Stimulated activated CD8-positive, alpha-beta memory T cell treated with anti-CD3 and anti-CD28 coated beads, Interleukin-12 subunit alpha, Interleukin-12 subunit beta, amount 100 ng/mL, for 1 hour (primary cell): ENCODE results near the gene HSD17B1.
"Not testable (repeated sequence)": the region's sequence is repeated elsewhere in the genome, so short reads cannot be mapped to it uniquely, and the experiment has no call there.

Source experiments
- DNase-seq: peaks from one replicate; pipeline ENCODE4 v3.0.0-alpha.2; 2020; ENCODE audit warnings: low read depth

Gene HSD17B1

DNA sequence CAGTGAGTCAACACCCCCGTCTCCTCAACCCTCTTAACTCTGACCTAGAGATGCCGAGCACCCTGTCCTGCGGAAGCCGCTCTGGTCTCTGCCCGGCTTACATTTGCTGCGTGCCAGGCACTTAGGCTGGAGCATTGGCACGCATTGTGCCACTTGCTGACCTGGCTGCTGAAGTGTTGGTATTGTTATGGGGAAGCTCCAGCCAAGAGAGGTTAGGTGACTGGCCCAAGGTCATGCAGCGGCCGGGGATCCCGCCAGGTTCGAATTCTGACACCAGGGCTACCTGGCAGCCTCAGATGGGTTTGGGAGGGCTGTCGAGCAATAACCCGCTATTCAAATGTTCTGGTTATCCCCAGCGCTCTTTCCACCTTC is 5.0 kb upstream of the HSD17B1 start:
- DNase-seq, result no peak

DNA sequence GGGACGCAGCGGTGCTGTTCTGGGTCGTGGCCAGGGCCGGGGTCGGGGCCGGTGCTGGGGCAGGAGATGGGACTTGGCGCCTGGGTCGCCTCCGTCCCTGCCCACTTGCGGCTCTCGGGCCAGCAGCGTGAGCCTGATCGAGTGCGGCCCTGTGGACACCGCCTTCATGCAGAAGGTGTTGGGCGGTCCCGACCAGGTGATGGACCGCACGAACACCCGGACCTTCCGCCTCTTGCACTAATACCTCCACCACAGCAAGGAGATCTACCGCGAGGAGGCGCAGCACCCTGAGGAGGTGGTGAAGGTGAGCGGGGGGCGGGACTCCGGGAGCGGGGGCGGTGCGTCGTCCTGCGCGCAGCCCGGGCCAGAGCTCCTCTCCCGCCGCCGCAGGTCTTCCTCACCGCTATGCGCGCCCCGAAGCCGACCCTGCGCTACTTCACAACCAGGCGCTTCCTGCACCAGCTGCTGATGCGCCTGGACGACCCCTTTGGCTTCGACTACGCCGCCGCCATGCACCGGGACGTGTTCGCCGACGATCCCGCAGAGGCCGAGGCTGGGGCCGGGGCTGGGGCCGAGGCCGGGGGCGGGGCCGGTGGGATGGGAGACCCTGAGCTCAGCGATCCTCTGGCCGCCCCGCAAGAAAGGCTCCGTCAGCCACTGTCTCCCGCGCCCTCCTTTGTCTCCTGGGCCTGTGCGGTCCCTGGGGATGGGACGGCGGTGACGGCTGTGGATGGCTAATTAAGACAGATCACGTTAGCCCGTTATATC is 4.5 kb upstream of the HSD17B1 start:
- peak; percentile 65 for DNase-seq

DNA sequence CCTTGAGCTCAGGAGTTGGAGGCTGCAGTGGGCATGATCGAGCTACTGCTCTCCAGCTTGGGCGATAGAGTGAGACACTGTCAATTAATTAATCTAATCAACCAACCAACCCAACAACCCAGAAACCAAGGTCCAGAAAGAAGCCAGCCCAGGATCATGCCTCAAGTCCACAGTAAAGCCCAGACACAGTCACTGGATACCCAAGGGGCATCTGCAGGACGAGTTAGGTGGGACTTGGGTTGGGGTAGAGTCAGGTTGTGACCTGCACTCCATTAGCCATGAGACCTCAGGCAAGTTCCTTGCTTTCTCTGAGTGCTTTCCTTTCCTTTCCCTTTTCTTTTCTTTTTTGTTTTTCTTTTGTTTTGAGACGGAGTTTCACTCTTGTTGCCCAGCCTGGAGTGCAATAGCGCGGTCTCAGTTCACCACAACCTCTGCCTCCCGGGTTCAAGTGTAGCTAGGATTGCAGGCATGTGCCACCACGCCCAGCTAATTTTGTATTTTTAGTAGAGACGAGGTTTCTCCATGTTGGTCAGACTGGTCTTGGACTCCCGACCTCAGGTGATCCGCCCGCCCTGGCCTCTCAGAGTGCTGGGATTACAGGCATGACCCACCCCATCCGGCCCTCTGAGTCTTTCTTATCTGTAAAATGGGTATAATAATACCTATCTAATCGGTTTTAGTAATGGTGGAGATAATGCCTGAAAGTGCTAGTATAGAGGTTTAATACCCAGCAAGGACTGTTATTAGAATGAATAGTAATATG is 3.5 kb upstream of the HSD17B1 start:
- DNase-seq, result no peak

DNA sequence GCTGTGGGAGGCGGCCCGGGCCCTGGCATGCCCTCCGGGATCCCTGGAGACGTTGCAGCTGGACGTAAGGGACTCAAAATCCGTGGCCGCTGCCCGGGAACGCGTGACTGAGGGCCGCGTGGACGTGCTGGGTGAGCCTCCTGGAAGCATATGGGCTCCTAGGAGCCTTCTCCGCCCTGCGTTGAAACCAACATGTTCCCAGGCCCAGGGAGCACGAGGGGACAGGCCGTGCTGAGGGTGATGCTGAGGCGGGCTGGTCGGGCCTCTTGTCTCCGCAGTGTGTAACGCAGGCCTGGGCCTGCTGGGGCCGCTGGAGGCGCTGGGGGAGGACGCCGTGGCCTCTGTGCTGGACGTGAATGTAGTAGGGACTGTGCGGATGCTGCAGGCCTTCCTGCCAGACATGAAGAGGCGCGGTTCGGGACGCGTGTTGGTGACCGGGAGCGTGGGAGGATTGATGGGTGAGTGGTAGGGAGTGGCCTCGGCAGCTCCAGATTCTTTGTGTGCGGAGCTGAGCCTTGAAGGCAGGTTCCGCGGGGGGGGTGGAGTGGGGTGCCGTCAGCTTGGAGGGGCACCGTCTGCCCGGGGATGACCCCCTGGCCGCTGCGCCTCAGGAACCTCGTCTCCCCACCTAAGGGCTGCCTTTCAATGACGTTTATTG is 567 bp downstream of the HSD17B1 start:
- DNase-seq, result no peak

DNA sequence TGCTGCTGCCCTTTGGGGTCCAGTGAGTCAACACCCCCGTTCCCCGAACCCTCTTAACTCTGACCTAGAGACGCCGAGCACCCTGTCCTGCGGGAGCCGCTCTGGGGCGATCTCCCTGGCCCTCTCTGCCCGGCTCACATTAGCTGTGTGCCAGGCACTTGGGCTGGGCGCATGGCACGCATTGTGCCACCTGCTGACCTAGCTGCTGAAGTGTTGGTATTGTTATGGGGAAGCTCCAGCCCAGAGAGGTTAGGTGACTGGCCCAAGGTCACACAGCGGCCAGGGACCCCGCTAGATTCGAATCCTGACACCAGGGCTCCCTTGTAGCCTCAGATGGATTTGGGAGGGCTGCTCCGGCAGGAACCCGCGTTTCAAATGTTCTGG is 1.1 kb downstream of the HSD17B1 start:
- no peak for DNase-seq

DNA sequence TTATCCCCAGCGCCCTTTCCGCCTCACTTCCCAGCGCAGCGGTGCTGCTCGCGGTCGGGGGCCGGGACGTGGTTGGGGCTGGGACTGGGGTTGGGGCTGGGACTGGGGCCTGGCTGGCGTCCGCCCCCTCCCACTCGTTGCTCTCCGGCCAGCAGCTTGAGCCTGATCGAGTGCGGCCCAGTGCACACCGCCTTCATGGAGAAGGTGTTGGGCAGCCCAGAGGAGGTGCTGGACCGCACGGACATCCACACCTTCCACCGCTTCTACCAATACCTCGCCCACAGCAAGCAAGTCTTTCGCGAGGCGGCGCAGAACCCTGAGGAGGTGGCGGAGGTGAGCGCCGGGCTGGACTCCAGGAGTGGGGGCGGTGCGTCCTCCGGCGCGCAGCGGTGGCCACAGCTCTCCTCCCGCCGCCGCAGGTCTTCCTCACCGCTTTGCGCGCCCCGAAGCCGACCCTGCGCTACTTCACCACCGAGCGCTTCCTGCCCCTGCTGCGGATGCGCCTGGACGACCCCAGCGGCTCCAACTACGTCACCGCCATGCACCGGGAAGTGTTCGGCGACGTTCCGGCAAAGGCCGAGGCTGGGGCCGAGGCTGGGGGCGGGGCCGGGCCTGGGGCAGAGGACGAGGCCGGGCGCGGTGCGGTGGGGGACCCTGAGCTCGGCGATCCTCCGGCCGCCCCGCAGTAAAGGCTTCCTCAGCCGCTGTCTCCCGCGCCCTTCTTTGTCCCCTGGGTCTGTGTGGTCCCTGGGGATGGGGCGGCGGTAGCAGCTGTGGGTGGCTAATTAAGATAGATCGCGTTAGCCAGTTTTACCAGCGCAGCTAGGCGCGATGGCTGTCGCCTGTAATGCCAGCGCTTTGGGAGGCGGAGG is 1.8 kb downstream of the HSD17B1 start:
- peak; percentile 47 for DNase-seq

DNA sequence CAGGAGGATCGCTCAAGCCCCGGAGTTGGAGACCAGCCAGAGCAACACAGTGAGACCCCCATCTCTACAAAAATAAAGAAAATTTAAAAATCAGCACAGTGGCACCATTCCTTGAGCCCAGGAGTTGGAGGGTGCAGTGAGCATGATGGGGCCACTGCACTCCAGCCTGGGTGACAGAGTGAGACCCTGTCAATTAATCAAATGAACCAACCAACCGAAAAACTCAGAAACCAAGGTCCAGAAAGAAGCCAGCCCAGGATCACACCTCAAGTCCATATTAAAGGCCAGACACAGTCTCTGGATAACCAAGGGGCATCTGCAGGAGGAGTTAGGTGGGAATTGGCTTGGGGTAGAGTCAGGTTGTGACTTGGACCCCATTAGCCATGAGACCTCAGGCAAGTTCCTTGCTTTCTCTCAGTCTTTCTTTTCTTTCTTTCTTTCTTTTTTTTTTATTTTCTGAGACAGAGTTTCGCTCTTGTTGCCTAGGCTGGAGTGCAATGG is 2.4 kb downstream of the HSD17B1 start:
- no peak for DNase-seq

DNA sequence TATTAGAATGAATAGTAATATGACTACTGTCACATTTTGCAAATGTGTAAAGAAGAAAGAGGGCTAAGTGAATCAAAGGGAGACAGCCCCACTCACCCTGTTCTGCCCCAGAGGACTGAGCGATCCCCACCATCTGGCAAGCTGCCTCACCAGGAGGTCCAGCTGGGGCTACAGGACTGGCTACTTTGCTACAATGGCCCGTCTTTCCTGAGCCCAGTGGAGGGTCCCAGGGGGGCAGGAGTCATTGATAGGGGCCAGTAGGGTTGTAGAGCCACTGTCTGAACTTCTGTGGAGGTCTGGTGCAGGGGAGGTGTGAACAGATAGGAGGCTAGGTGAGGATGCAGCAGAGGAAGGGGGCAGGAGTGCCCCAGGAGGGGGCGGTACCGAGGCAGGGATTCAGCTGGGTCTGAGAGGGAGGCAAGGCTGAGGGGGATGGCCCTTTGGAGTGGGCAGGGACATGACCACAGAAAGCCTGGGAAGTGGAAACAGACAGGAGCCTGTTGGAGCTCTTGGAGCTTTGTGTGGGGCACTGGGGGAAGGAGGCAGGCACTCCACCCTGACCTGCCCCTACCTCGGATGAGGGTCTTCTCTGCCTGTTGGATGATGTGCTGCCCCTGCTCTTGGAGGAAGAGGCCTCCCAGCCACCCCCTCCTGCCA is 3.4 kb downstream of the HSD17B1 start:
- DNase-seq, result not testable (repeated sequence)

DNA sequence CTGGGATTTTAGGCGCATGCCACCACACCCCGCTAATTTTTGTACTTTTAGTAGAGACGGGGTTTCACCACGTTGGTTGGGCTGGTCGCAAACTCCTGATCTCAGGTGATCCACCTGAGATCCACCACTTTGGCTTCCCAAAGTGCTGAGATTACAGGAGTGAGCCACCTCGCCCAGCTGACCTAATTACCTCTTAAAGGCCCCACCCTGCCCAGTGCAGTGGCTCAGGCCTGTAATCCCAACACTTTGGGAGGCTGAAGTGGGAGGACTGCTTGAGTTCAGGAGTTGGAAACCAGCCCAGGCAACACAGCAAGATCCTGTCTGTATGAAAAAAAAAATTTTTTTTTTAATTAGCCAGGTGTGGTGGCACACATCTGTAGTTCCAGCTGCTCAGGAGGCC is 6.4 kb downstream of the HSD17B1 start:
- DNase-seq, result no peak

DNA sequence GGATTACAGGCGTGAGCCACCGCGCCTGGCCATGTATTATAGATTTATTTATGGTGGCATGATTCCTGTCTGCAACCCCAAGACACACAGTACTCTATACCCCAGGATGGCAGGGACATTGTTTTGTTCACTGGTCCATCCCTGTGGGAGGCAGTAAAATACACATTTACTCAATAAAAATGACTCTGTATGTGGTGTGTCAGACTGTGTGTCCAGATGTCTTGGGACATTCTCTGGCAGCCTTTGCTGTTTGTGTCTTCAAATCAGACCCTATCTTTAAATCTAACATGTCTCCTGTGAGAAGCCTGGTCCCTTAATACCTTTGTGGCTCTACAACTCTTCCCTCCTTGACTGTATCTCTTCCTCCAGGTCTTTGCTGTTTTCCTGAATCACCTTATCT is 7.5 kb downstream of the HSD17B1 start:
- no peak for DNase-seq

DNA sequence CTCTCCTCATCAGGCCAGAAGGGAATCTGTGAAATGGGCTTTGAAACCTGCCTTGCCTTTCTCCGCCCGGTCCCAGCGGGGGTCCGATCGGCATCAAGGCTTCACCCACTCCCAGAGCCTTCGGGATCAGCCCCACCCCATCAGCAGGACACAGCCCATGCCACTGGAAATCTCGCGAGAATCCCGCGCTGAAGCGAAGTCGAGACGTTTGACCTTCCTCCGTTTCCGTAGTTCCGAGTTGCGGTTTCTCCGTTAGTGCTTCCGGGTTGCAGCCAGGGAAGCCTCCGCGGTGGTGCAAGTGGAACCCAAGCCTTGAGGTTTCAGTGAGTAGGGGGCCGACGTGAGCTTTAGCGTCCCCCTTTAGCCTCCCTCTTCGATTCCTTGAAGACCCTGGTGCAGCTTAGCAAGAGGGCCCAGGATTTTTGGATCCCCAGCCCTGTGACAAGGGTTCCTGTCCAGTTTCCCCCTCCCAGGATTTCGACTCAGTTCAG is 9.2 kb downstream of the HSD17B1 start, which contains the start of gene COASY:
TSS of gene COASY (plus strand) at position 252 of the 491 bp plus-strand sequence. CDS start 475 bp downstream, outside the sequence.
- peak; percentile 87 for DNase-seq

DNA sequence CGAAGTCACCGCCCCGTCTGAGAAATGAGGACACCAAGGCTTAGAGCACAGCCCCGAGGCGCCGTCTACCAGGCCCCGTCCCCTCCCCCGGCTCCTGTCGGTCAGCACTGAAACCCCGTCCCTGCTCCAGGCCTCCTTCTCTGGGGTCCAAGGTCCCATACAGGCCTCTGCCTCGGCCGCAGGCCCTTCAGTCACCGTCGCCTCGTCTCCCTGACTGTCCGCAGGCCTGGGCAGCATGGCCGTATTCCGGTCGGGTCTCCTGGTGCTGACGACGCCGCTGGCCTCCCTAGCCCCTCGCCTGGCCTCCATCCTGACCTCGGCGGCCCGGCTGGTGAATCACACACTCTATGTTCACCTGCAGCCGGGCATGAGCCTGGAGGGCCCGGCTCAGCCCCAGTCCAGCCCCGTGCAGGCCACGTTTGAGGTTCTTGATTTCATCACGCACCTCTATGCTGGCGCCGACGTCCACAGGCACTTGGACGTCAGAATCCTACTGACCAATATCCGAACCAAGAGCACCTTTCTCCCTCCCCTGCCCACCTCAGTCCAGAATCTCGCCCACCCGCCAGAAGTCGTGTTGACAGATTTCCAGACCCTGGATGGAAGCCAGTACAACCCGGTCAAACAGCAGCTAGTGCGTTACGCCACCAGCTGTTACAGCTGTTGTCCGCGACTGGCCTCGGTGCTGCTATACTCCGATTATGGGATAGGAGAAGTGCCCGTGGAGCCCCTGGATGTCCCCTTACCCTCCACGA is 9.8 kb downstream of the HSD17B1 start:
- no peak for DNase-seq

DNA sequence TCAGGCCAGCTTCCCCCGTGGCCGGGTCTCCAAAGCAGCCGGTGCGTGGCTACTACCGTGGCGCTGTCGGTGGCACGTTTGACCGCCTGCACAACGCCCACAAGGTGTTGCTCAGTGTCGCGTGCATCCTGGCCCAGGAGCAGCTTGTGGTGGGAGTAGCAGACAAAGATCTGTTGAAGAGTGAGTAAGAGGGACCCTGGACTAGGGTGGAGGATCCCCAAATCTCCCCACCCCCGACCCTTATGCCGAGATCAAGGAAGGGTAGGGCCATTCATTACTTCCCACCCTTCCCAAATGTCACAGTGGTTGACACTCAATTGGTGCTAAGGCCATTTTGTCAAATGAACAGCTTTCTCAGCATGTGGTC is 10.4 kb downstream of the HSD17B1 start:
- no peak for DNase-seq

DNA sequence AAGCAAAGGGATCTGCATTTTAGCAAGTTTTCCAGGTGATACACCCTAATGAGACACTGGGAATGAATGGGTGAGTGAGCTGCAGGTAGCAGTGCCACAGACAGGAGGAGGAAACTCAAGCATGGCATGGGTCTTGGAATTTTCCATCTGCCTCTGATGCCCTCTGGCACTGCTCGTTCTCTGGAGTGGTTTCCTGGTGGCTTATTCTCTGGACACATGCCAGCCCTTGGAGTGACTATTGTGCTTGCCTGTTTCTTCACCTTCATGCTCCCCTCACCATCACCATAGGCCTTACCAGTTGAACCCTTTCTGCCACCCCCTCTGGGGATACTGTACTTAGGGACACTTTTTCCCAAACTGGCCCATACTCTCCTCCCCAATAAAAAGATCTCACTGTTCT is 10.8 kb downstream of the HSD17B1 start:
- DNase-seq, result no peak

DNA sequence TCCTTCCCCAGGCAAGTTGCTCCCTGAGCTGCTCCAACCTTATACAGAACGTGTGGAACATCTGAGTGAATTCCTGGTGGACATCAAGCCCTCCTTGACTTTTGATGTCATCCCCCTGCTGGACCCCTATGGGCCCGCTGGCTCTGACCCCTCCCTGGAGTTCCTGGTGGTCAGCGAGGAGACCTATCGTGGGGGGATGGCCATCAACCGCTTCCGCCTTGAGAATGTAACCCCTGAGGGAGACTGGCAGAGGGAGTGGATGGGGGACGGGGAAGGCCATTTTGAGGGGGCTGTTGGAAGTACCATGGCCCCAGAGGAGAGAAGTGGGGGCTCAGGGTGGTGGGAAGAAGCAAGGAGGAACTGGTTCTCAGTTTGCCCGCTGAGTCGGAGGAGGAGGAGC is 11.2 kb downstream of the HSD17B1 start:
- DNase-seq, result no peak

DNA sequence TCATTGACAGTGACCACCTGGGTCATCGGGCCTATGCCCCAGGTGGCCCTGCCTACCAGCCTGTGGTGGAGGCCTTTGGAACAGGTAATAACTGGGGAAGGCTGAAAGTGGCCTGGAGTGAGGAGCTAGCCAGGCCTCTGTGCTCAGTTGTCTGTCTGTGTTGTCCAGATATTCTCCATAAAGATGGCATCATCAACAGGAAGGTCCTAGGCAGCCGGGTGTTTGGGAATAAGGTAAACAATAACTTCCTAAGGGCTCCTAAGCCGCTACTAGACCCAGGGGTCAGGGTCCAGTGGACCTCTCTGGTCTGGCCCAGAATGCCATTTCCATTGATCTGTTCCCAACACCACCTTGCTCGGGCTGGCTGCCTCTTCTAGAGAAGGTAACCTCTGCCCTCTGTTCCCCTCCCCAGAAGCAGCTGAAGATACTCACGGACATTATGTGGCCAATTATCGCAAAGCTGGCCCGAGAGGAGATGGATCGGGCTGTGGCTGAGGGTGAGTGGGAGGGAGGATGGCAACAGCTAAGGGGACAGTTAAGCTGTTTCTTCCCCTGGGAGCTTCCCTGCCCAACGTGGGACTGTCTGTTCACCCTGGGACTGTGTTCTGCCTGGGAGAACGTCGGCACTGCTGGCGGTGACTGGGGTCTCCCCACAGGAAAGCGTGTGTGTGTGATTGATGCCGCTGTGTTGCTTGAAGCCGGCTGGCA is 12.2 kb downstream of the HSD17B1 start:
- no peak for DNase-seq

DNA sequence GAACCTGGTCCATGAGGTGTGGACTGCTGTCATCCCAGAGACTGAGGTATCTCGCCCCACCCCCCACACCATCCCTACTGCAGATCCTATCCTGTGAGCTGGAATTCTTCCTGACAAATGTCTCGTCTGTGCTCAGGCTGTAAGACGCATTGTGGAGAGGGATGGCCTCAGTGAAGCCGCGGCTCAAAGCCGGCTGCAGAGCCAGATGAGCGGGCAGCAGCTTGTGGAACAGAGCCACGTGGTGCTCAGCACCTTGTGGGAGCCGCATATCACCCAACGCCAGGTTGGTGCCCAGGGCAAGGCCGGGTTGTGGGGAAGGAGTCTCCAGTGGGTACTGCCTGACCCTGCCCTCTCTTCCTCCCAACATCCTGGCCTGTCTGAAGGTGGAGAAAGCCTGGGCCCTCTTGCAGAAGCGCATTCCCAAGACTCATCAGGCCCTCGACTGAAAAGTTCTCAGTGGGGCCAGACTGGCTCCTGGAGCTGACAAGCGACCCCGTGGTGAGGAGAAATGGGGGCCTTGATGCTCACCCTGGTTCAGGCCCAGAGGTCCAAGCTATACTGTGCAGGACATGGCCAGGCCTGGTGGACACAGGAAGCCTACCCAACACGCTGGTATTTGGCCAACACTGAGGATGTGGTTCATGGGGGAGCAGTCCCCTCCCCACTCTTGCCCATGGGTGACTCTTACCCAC is 12.9 kb downstream of the HSD17B1 start:
- DNase-seq, result no peak

DNA sequence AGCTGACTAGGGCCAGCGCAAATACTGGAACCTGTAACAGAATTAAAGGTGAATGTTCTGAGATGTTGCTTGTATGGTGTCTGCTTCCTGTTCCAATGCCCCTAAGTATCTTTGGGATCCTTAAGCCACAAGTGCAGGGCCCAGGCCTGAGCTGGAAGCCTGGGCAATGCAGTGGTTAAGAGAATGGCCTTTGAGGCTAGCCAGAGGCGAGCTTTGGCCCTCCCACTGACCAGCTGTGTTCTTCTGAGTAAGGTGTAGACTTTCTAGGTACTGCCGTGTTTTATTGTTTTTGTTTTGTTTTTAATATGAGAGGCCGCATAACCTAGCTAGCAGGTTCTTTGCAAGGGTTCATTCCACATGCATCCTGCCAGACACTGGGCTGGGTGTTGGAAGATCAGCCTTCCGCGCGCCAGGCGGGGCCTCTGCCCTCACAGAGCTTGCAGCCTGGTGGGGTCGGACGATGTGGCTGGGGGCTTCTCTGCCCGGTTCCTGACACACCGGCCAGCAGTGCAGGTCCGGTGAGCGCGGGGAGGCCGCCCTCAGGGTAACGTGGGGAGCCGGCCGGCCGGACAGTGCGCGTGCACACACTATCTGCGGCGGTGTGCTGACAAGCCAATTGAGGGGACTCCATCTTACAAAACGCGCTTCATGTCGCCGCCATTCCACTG is 13.6 kb downstream of the HSD17B1 start:
- no peak for DNase-seq
